CD4-positive, alpha-beta T cell (primary cell): ENCODE measurements around the gene GSK3A. TPM values are rescaled to one million over a fixed set of nuclear protein-coding genes. Genes with fewer than 3 reads are reported as not detected.

Experiments
- ATAC-seq: fragments of 200-7000 bp; cut with Tn5 transposase; one replicate; pipeline ENCODE4 v1.10.0; 2022; ENCODE audit warnings: mild to moderate bottlenecking; ENCODE audit not compliant: poor library complexity
- CTCF ChIA-PET: fragments of 350-600 bp; sonication (Branson Sonifier 250); formaldehyde crosslinking; loops from one replicate; lab custom pipeline; 2021; ENCODE audit warnings: antibody characterized with exemption, inconsistent platforms; lab: Charles Lee
- POLR2A ChIA-PET: fragments of 350-600 bp; sonication (Branson Sonifier 250); formaldehyde crosslinking; loops from one replicate; lab custom pipeline; 2021; ENCODE audit warnings: antibody characterized with exemption, inconsistent platforms; lab: Charles Lee
- DNase-seq, 14 experiments: peaks; one replicate each; pipeline ENCODE4 v3.0.0-alpha.2; 2013 to 2020; ENCODE audit warnings: mixed read lengths in 2 of 14
- H3K27ac ChIP-seq, 2 donors: one replicate each; pipeline versions ENCODE4 v1.5.1 to v1.7.0; 2013; ENCODE audit warnings: low read length in 2 of 2, low read depth in 1 of 2, mild to moderate bottlenecking in 1 of 2
- H3K27me3 ChIP-seq, 2 experiments: 1 replicate in 1 of 2; 2 replicates in 1 of 2; pipeline versions ENCODE4 v1.6.1 to v1.7.0; 2013; ENCODE audit warnings: low read length in 2 of 2, control low read depth in 1 of 2, mild to moderate bottlenecking in 1 of 2, moderate library complexity in 1 of 2; ENCODE audit not compliant: insufficient read depth in 2 of 2, control insufficient read depth in 1 of 2
- H3K36me3 ChIP-seq: one replicate; pipeline ENCODE4 v1.6.1; 2013; ENCODE audit warnings: low read length, control low read depth; ENCODE audit not compliant: insufficient read depth
- H3K4me1 ChIP-seq: one replicate; pipeline ENCODE4 v1.6.1; 2013; ENCODE audit warnings: low read length, control low read depth; ENCODE audit not compliant: insufficient read depth
- H3K4me3 ChIP-seq: one replicate; pipeline ENCODE4 v1.5.1; 2013; ENCODE audit warnings: mild to moderate bottlenecking, low read length, moderate library complexity
- H3K9me3 ChIP-seq, 2 experiments: 1 replicate in 1 of 2; 2 replicates in 1 of 2; pipeline versions ENCODE4 v1.6.1 to v1.7.0; 2013; ENCODE audit warnings: low read length in 2 of 2, mild to moderate bottlenecking in 2 of 2, control low read depth in 1 of 2, moderate library complexity in 1 of 2; ENCODE audit not compliant: control insufficient read depth in 1 of 2, insufficient read depth in 1 of 2
- H3K27ac Mint-ChIP-seq: one replicate; pipeline ENCODE4 v1.8.0; 2020; ENCODE audit warnings: mixed read lengths
- H3K27me3 Mint-ChIP-seq: one replicate; pipeline ENCODE4 v1.8.0; 2021; ENCODE audit warnings: mixed read lengths
- H3K36me3 Mint-ChIP-seq: one replicate; pipeline ENCODE4 v1.8.0; 2021; ENCODE audit warnings: low read depth, mixed read lengths
- H3K4me1 Mint-ChIP-seq: one replicate; pipeline ENCODE4 v1.8.0; 2021; ENCODE audit warnings: low read depth, mixed read lengths
- H3K4me3 Mint-ChIP-seq: one replicate; pipeline ENCODE4 v1.8.0; 2020; ENCODE audit warnings: mild to moderate bottlenecking, mixed read lengths
- H3K9me3 Mint-ChIP-seq: one replicate; pipeline ENCODE4 v1.8.0; 2020; ENCODE audit warnings: mixed read lengths
- intact Hi-C, 2 experiments: fragments of 100-400 bp; cut with DNase I in 1 of 2; cut with micrococcal nuclease in 1 of 2; formaldehyde crosslinking; loops; one replicate each; pipeline versions ENCODE4 v1.15.1 to v1.9.0; 2023 to 2025; cut with DNase I, micrococcal nuclease
- total RNA-seq, 174 experiments: library from RNA in 2 of 174; stranded (reverse) in 2 of 174; gene quantifications; one replicate each; pipeline ENCODE4 v1.2.3 and lab custom pipeline; 2021 to 2026
- TF ChIP-seq, protein P1 (sequence below): fragments of 200-600 bp; IDR thresholded peaks from one replicate; pipeline ENCODE4 v1.8.0; 2022; ENCODE audit warnings: antibody characterized with exemption, mild to moderate bottlenecking

Gene GSK3A
- total RNA-seq, 2 experiments from 2014 or later: 13.6 to 13.9 TPM

DNA sequence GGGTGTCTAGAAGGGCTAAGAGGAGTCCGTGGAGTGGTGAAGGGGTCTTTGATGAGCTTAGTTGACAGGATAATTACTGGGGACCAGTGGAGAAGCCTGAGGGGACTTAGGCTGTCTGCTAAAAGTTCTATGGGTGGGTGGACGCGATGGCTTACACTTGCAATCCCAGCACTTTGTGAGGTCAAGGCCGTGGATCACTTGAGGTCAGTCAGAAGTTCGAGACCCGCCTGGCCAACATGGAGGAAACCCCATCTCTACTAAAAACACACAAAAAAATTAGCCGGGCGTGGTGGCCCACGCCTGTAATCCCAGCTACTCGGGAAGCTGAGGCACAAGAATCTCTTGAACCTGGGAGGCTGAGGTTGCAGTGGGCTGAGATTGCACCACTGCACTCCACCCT, 2.8 kb upstream of the GSK3A start:
- Mint-ChIP-seq H3K4me3 (peak overlapping the region; percentile 95), H3K36me3 (peaks cover 10% of the 10 kb centered on the region), H3K9me3 (no peaks in the 10 kb centered on the region), H3K27ac (peak overlapping the region; percentile 81), H3K4me1 (peaks cover 46% of the 10 kb centered on the region), H3K27me3 (no peaks in the 10 kb centered on the region)
- H3K36me3 ChIP-seq: peaks cover 22% of the 10 kb centered on the region
- DNase-seq (peak in 1 of 14 experiments; percentile 47), ATAC-seq (no peak)
- TF ChIP-seq, protein P1, sequence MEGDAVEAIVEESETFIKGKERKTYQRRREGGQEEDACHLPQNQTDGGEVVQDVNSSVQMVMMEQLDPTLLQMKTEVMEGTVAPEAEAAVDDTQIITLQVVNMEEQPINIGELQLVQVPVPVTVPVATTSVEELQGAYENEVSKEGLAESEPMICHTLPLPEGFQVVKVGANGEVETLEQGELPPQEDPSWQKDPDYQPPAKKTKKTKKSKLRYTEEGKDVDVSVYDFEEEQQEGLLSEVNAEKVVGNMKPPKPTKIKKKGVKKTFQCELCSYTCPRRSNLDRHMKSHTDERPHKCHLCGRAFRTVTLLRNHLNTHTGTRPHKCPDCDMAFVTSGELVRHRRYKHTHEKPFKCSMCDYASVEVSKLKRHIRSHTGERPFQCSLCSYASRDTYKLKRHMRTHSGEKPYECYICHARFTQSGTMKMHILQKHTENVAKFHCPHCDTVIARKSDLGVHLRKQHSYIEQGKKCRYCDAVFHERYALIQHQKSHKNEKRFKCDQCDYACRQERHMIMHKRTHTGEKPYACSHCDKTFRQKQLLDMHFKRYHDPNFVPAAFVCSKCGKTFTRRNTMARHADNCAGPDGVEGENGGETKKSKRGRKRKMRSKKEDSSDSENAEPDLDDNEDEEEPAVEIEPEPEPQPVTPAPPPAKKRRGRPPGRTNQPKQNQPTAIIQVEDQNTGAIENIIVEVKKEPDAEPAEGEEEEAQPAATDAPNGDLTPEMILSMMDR: no peak
- no peak overlapping the region for H3K4me3 ChIP-seq
- intact Hi-C loops: loop anchor here (1.0 to 2.0 kb wide), 3 partner anchors 9 to 112 kb away; partner anchors contain the start of gene POU2F2 (in 2 of the 2)
- POLR2A ChIA-PET: interaction anchor here (0.6 to 4.2 kb wide), 13 partner anchors 8 to 112 kb away, joined by 3 to 59 read pairs (median 7); partner anchors contain the start of genes CIC, DEDD2, ERF and ZNF526
- peaks cover 44% of the 10 kb centered on the region for H3K4me1 ChIP-seq
- CTCF ChIA-PET: interaction anchor here (0.6 to 3.3 kb wide), 15 partner anchors 10 to 113 kb away, joined by 3 to 30 read pairs (median 4); partner anchors contain the start of genes POU2F2 and ZNF526
- H3K27ac ChIP-seq: peak overlapping the region; percentile 71 to 95
- no peaks in the 10 kb centered on the region for H3K9me3 ChIP-seq
- no peaks in the 10 kb centered on the region for H3K27me3 ChIP-seq

DNA sequence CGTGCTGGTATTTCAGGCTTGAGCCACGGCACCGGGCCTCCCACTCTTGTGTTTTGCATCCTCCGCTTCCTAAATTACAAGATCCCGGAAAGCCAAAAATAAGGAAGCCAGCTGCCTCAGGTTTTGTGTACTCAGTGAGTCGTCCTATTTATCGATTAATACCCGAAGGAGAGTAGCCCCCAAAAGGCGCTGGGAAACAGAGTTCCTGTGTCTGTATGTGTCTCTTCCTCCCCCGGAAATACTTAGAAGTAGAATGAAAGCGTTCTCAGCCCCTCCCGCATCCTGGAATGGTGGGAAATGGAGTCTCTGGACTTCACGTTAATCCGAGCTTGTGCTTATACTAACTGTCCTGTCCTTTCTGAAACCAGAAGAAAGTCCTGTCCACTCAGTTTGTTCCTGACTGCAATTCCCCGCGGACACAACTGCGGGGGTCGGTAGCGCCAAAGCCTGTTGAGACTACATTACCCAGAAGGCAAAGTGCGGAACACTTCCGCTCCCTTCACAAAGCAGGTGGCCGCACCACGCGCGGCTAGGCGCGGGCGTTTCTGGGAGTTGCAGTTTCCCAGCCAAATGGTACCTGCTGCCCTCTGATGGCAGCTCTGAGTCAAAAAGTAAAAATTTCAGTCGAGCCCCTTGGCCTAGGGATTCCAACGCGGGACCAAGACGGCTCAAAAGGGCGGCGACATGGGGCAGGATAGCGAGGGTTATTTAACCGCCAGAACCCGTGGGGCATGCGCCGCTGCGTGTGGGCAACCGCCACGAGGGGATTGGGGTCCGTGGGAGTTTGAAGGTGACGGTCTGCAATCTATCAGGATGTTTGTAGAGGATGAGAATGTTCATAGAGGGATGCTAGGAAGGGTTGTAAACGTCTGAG, 2.2 kb upstream of the GSK3A start:
- CTCF ChIA-PET: interaction anchor here (0.6 to 3.3 kb wide), 18 partner anchors 9 to 112 kb away, joined by 3 to 30 read pairs (median 4); partner anchors contain the start of genes DEDD2, POU2F2 and ZNF526
- POLR2A ChIA-PET: interaction anchor here (0.7 to 4.2 kb wide), 16 partner anchors 9 to 385 kb away, joined by 3 to 59 read pairs (median 5); partner anchors contain the start of genes CIC, DEDD2, ERF and PAFAH1B3
- Histone ChIP-seq H3K27ac (peak overlapping the region; percentile 71 to 95), H3K9me3 (no peaks in the 10 kb centered on the region), H3K27me3 (no peaks in the 10 kb centered on the region), H3K36me3 (peaks cover 24% of the 10 kb centered on the region), H3K4me1 (peaks cover 50% of the 10 kb centered on the region), H3K4me3 (peak overlapping the region; percentile 83)
- intact Hi-C loops: loop anchor here (1.0 to 2.0 kb wide), 6 partner anchors 10 to 112 kb away; partner anchors contain the start of genes POU2F2 (in 2 of the 2) and ERF (in 1 of the 2)
- DNase-seq (peak; percentile 82 to 96 (median 88)), ATAC-seq (peak; percentile 41)
- Mint-ChIP-seq H3K36me3 (peaks cover 13% of the 10 kb centered on the region), H3K9me3 (no peaks in the 10 kb centered on the region), H3K4me1 (peaks cover 46% of the 10 kb centered on the region), H3K4me3 (peak overlapping the region; percentile 95), H3K27ac (peak overlapping the region; percentile 81), H3K27me3 (no peaks in the 10 kb centered on the region)
- TF ChIP-seq, protein P1: peak; percentile 73

DNA sequence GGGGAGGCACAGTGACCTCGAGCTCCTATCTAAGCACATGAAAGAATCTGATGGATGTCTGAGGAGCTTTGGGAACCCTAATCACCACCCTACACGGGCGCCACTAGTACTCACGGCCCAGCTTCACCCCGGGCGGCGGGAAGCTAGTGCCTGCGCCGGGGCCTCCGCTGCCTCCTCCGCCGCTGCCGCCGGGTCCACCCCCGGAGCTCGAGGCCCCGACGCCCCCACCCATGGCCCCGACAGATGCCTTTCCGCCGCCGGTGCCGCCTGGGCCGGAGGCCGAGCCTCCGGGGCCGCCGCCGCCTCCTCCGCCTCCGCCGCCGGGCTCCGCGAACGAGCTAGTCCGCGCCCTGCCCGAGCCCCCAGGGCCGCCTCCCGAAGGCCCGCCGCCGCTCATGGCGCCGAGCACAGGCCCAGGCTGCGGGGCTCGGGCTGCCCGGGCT, 312 bp downstream of the GSK3A start:
- peak in 4 of 14 experiments; percentile 20 to 39 (median 30) for DNase-seq
- no peaks in the 10 kb centered on the region for H3K27me3 Mint-ChIP-seq
- peak overlapping the region; percentile 87 for H3K4me3 Mint-ChIP-seq
- CTCF ChIA-PET: interaction anchor here (0.6 to 3.0 kb wide), 7 partner anchors 13 to 65 kb away, joined by 3 to 15 read pairs (median 7); partner anchors contain the start of genes DEDD2 and ZNF526
- H3K9me3 Mint-ChIP-seq: no peaks in the 10 kb centered on the region
- Histone ChIP-seq H3K4me1 (peaks cover 56% of the 10 kb centered on the region), H3K27ac (peak overlapping the region; percentile 73 to 84), H3K36me3 (peaks cover 21% of the 10 kb centered on the region), H3K9me3 (no peaks in the 10 kb centered on the region), H3K4me3 (peak overlapping the region; percentile 67), H3K27me3 (no peaks in the 10 kb centered on the region)
- TF ChIP-seq, protein P1: no peak
- peaks cover 22% of the 10 kb centered on the region for H3K36me3 Mint-ChIP-seq
- intact Hi-C loops: loop anchor here (1.0 to 2.0 kb wide), 2 partner anchors 22 to 83 kb away; partner anchors contain the start of genes ZNF526 (in 2 of the 2) and MEGF8 (in 1 of the 2)
- peaks cover 52% of the 10 kb centered on the region for H3K4me1 Mint-ChIP-seq
- peak overlapping the region; percentile 82 for H3K27ac Mint-ChIP-seq
- no peak for ATAC-seq
- POLR2A ChIA-PET: interaction anchor here (0.7 to 4.2 kb wide), 25 partner anchors 9 to 803 kb away, joined by 3 to 59 read pairs (median 3); partner anchors contain the start of genes CIC, DEDD2, DMAC2 and ERF
